ENCODE results near the gene UBXN6.

Gene UBXN6

GRCh38 chr19:4493929-4494690 is 36.5 kb upstream of the UBXN6 start:
- FAIRE-seq (no peak), DNase-seq (ENCODE audit: insufficient read length, low spot score) (no peak)

- FAIRE-seq = no peak
- DNase-seq (ENCODE audit: insufficient read length, low spot score) = no peak
Observed at GRCh38 chr19:4493104-4493928, 35.7 kb upstream of the UBXN6 start.

- FAIRE-seq (no peak), DNase-seq (ENCODE audit: insufficient read length, low spot score) (no peak)
Observed at GRCh38 chr19:4492337-4493103, 34.9 kb upstream of the UBXN6 start.

GRCh38 chr19:4491446-4491845 is 33.9 kb upstream of the UBXN6 start:
- no peak for DNase-seq (ENCODE audit: insufficient read length, low spot score)
- FAIRE-seq = no peak

GRCh38 chr19:4488496-4488895 is 30.9 kb upstream of the UBXN6 start:
- FAIRE-seq (no peak), DNase-seq (ENCODE audit: insufficient read length, low spot score) (no peak)

- no peak for DNase-seq (ENCODE audit: insufficient read length, low spot score)
Observed at GRCh38 chr19:4487572-4487971, 30.0 kb upstream of the UBXN6 start.

GRCh38 chr19:4483385-4483784 is 25.8 kb upstream of the UBXN6 start:
- no peak for FAIRE-seq
- no peak for DNase-seq (ENCODE audit: insufficient read length, low spot score)

More at GRCh38 chr19:4487572-4487971, 30.0 kb upstream of the UBXN6 start:
- no peak for FAIRE-seq

GRCh38 chr19:4482721-4483364 is 25.2 kb upstream of the UBXN6 start:
- FAIRE-seq = no peak
- no peak for DNase-seq (ENCODE audit: insufficient read length, low spot score)

GRCh38 chr19:4477034-4477801 is 19.6 kb upstream of the UBXN6 start:
- DNase-seq (ENCODE audit: insufficient read length, low spot score) (no peak), FAIRE-seq (no peak)

GRCh38 chr19:4474514-4475022 is 17.0 kb upstream of the UBXN6 start:
- FAIRE-seq = peak; percentile 79
- DNase-seq (ENCODE audit: insufficient read length, low spot score) = peak; percentile 78

- no peak for DNase-seq (ENCODE audit: insufficient read length, low spot score)
- FAIRE-seq = no peak
Observed at GRCh38 chr19:4473763-4474513, 16.3 kb upstream of the UBXN6 start.

- no peak for DNase-seq (ENCODE audit: insufficient read length, low spot score)
- no peak for FAIRE-seq
Observed at GRCh38 chr19:4473011-4473762, 15.6 kb upstream of the UBXN6 start.

- FAIRE-seq (no peak), DNase-seq (ENCODE audit: insufficient read length, low spot score) (peak; percentile 98)
Observed at GRCh38 chr19:4472174-4472974, 14.8 kb upstream of the UBXN6 start, which contains the start of gene HDGFL2. TSS of gene HDGFL2 (plus strand) at chr19:4472297. CDS start at chr19:4472351, 54 bp downstream.

GRCh38 chr19:4471403-4472173 is 14.0 kb upstream of the UBXN6 start:
- peak; percentile 90 for DNase-seq (ENCODE audit: insufficient read length, low spot score)
- peak; percentile 100 for FAIRE-seq

- no peak for DNase-seq (ENCODE audit: insufficient read length, low spot score)
- no peak for FAIRE-seq
Observed at GRCh38 chr19:4467835-4468234, 10.2 kb upstream of the UBXN6 start.

GRCh38 chr19:4464815-4465581 is 7.4 kb upstream of the UBXN6 start:
- FAIRE-seq (no peak), DNase-seq (ENCODE audit: insufficient read length, low spot score) (no peak)
